Stimulated activated effector memory CD8-positive, alpha-beta T cell treated with anti-CD3 and anti-CD28 coated beads, Interleukin-12 subunit alpha, Interleukin-12 subunit beta, amount 100 ng/mL, for 72 hours (primary cell): ENCODE data around the gene CHST14.

Experiments used
- ATAC-seq: fragments of 150-1000 bp; cut with Tn5 transposase; 2 replicates; pipeline ENCODE4 v1.10.0; 2021
- DNase-seq, 2 donors: peaks; one replicate each; pipeline ENCODE4 v3.0.0; 2021 to 2022; ENCODE audit warnings: low spot score in 2 of 2
- H3K27ac Mint-ChIP-seq: one replicate; pipeline ENCODE4 v1.8.0; 2022; ENCODE audit warnings: mild to moderate bottlenecking, mixed read lengths
- H3K36me3 Mint-ChIP-seq: one replicate; pipeline ENCODE4 v1.8.0; 2022; ENCODE audit warnings: mild to moderate bottlenecking, mixed read lengths
- H3K4me1 Mint-ChIP-seq: one replicate; pipeline ENCODE4 v1.8.0; 2022; ENCODE audit warnings: mixed read lengths
- H3K4me3 Mint-ChIP-seq: one replicate; pipeline ENCODE4 v1.8.0; 2022; ENCODE audit warnings: mild to moderate bottlenecking, mixed read lengths
- H3K9me3 Mint-ChIP-seq: one replicate; pipeline ENCODE4 v1.8.0; 2022; ENCODE audit warnings: mixed read lengths

The CHST14 gene

GRCh38 chr15:40512440-40512839, 41.7 kb downstream of the CHST14 start:
- H3K36me3 Mint-ChIP-seq, result no peaks in the 10 kb centered on the region
- H3K4me1 Mint-ChIP-seq, result peaks cover 17% of the 10 kb centered on the region
- no peak for ATAC-seq
- H3K27ac Mint-ChIP-seq, result no peak overlapping the region
- no peak for DNase-seq
- H3K9me3 Mint-ChIP-seq, result no peaks in the 10 kb centered on the region
- peak overlapping the region; percentile 72 for H3K4me3 Mint-ChIP-seq

- Mint-ChIP-seq H3K4me1 (peaks cover 17% of the 10 kb centered on the region), H3K4me3 (no peak overlapping the region), H3K27ac (no peak overlapping the region), H3K36me3 (no peaks in the 10 kb centered on the region), H3K9me3 (no peaks in the 10 kb centered on the region)
- DNase-seq (no peak), ATAC-seq (no peak)
Observed at GRCh38 chr15:40513609-40514008, 42.8 kb downstream of the CHST14 start.

GRCh38 chr15:40516322-40516721, 45.5 kb downstream of the CHST14 start:
- no peaks in the 10 kb centered on the region for H3K9me3 Mint-ChIP-seq
- no peak overlapping the region for H3K27ac Mint-ChIP-seq
- DNase-seq (no peak), ATAC-seq (no peak)
- H3K36me3 Mint-ChIP-seq, result no peaks in the 10 kb centered on the region
- no peak overlapping the region for H3K4me3 Mint-ChIP-seq
- H3K4me1 Mint-ChIP-seq, result peaks cover 13% of the 10 kb centered on the region
